GM23338 (cell line): ENCODE results near the gene SPINK14. TPM values are rescaled to one million over a fixed set of nuclear protein-coding genes. Genes with fewer than 3 reads are reported as not detected.

Experiments
- ATAC-seq: fragments of 200-7000 bp; cut with Tn5 transposase; 3 replicates; pipeline ENCODE4 v1.9.1; 2020
- DNase-seq: peaks from one replicate; pipeline ENCODE4 v3.0.0-alpha.2; 2015; ENCODE audit warnings: low spot score
- H2AFZ ChIP-seq: fragments of 200-600 bp; sonication (generic); 2 replicates; pipeline ENCODE4 v1.8.0; 2016; ENCODE audit warnings: antibody characterized with exemption, mild to moderate bottlenecking, moderate library complexity
- H3F3A ChIP-seq: fragments of 200-600 bp; sonication (generic); replicated peaks from 2 replicates; pipeline ENCODE4 v1.8.0; 2017; ENCODE audit warnings: antibody characterized with exemption, mixed run types, low read depth
- H3K27ac ChIP-seq: fragments of 200-600 bp; sonication (generic); 2 replicates; pipeline ENCODE4 v1.6.1; 2016; ENCODE audit warnings: low read depth
- H3K27me3 ChIP-seq: fragments of 200-600 bp; sonication (generic); 2 replicates; pipeline ENCODE4 v1.8.0; 2016; ENCODE audit warnings: mild to moderate bottlenecking, mixed run types, moderate library complexity; ENCODE audit not compliant: insufficient read depth
- H3K36me3 ChIP-seq: fragments of 200-600 bp; sonication (generic); 2 replicates; pipeline ENCODE4 v1.8.0; 2016; ENCODE audit warnings: mild to moderate bottlenecking; ENCODE audit not compliant: insufficient read depth
- H3K4me1 ChIP-seq: fragments of 200-600 bp; sonication (generic); 2 replicates; pipeline ENCODE4 v1.8.0; 2016; ENCODE audit warnings: mild to moderate bottlenecking, moderate library complexity; ENCODE audit not compliant: insufficient read depth
- H3K4me2 ChIP-seq: fragments of 200-600 bp; sonication (generic); 2 replicates; pipeline ENCODE4 v1.7.1; 2017; ENCODE audit warnings: mixed run types
- H3K4me3 ChIP-seq: fragments of 200-600 bp; sonication (generic); 2 replicates; pipeline ENCODE4 v1.6.1; 2016; ENCODE audit warnings: mixed run types
- H3K79me2 ChIP-seq: fragments of 200-600 bp; sonication (generic); replicated peaks from 2 replicates; pipeline ENCODE4 v1.8.0; 2017; ENCODE audit warnings: mild to moderate bottlenecking; ENCODE audit not compliant: insufficient read depth
- H3K9me2 ChIP-seq: fragments of 200-600 bp; sonication (generic); 2 replicates; pipeline ENCODE4 v1.8.0; 2017; ENCODE audit not compliant: insufficient read depth
- H4K20me1 ChIP-seq: fragments of 200-600 bp; sonication (generic); replicated peaks from 2 replicates; pipeline ENCODE4 v1.8.0; 2017; ENCODE audit warnings: mild to moderate bottlenecking; ENCODE audit not compliant: insufficient read depth
- H3K27ac Mint-ChIP-seq: 2 replicates; pipeline ENCODE4 v1.8.0; 2020; ENCODE audit warnings: inconsistent platforms, mild to moderate bottlenecking, moderate library complexity, mixed read lengths
- H3K27me3 Mint-ChIP-seq: 3 replicates; pipeline ENCODE4 v1.8.0; 2022; ENCODE audit warnings: low read depth, mild to moderate bottlenecking, moderate library complexity, mixed read lengths, inconsistent platforms; ENCODE audit not compliant: insufficient read depth, poor library complexity
- H3K36me3 Mint-ChIP-seq: 3 replicates; pipeline ENCODE4 v1.8.0; 2021; ENCODE audit warnings: low read depth, mild to moderate bottlenecking, inconsistent platforms, moderate library complexity, mixed read lengths
- H3K4me1 Mint-ChIP-seq: 3 replicates; pipeline ENCODE4 v1.8.0; 2020; ENCODE audit warnings: mild to moderate bottlenecking, inconsistent platforms, mixed read lengths
- H3K4me3 Mint-ChIP-seq: 3 replicates; pipeline ENCODE4 v1.8.0; 2021; ENCODE audit warnings: moderate library complexity, mild to moderate bottlenecking, inconsistent platforms, mixed read lengths
- H3K9me3 Mint-ChIP-seq: 3 replicates; pipeline ENCODE4 v1.8.0; 2020; ENCODE audit warnings: moderate library complexity, mild to moderate bottlenecking, inconsistent platforms, mixed read lengths
- EZH2 ChIP-seq: fragments of 200-600 bp; sonication (generic); IDR thresholded peaks from one replicate; pipeline ENCODE4 v1.8.0; 2017; ENCODE audit warnings: antibody characterized with exemption, mild to moderate bottlenecking, low read depth; ENCODE audit not compliant: unreplicated experiment
- EZH2phosphoT487 ChIP-seq: fragments of 200-600 bp; sonication (generic); IDR thresholded peaks from one replicate; pipeline ENCODE4 v1.8.1; 2018; ENCODE audit warnings: antibody characterized with exemption; ENCODE audit not compliant: unreplicated experiment
- JUNB ChIP-seq: IDR thresholded peaks from one replicate; pipeline ENCODE4 v1.6.1; 2016; ENCODE audit warnings: antibody characterized with exemption; ENCODE audit not compliant: unreplicated experiment
- NANOG ChIP-seq: IDR thresholded peaks from 2 replicates; pipeline ENCODE4 v1.6.1; 2016; ENCODE audit warnings: antibody characterized with exemption, borderline replicate concordance
- POLR2AphosphoS5 ChIP-seq: IDR thresholded peaks from 2 replicates; pipeline ENCODE4 v1.6.1; 2016; ENCODE audit warnings: antibody characterized with exemption, low read depth
- REST ChIP-seq: IDR thresholded peaks from one replicate; pipeline ENCODE4 v1.6.1; 2018; ENCODE audit warnings: antibody characterized with exemption; ENCODE audit not compliant: unreplicated experiment
- STAT1 ChIP-seq: IDR thresholded peaks from one replicate; pipeline ENCODE4 v1.6.1; 2016; ENCODE audit warnings: antibody characterized with exemption; ENCODE audit not compliant: unreplicated experiment
- ZNF331 ChIP-seq: fragments of 250-450 bp; sonication (Bioruptor Pico); IDR thresholded peaks from 2 replicates; pipeline ENCODE4 v1.5.0; 2020; ENCODE audit warnings: low read depth, mild to moderate bottlenecking, moderate library complexity
- ZNF462 ChIP-seq: fragments of 250-450 bp; sonication (Bioruptor Pico); IDR thresholded peaks from 2 replicates; pipeline ENCODE4 v1.5.0; 2020; ENCODE audit warnings: mild to moderate bottlenecking, moderate library complexity
- polyA plus RNA-seq: library from polyadenylated mRNA; unstranded; fragments of >200 nt; fragmentation: Nextera tagmentation; extraction: Ambion mirVana; gene quantifications from 2 replicates; pipeline ENCODE4 v1.2.1, GENCODE V29; 2016
- total RNA-seq: library from RNA; depleted of rRNA; stranded (reverse); fragments of >200 nt; shearing (Covaris generic); gene quantifications from 2 replicates; pipeline ENCODE4 v1.2.3, GENCODE V29; 2014

Gene SPINK14
- total and polyA plus RNA-seq, 2 experiments from 2014 or later: not detected

GRCh38 chr5:148162038-148162437 is 6.3 kb upstream of the SPINK14 start:
- no peak overlapping the region for H3K4me3 Mint-ChIP-seq
- no peaks in the 10 kb centered on the region for H3K79me2 ChIP-seq
- H3K27ac Mint-ChIP-seq: no peak overlapping the region
- DNase-seq (no peak), ATAC-seq (no peak)
- no peaks in the 10 kb centered on the region for H3K4me1 ChIP-seq
- peaks cover 2% of the 10 kb centered on the region; the same call in 1 of the 3 replicates for H3K36me3 Mint-ChIP-seq
- no peak overlapping the region for H3K27ac ChIP-seq
- no peaks in the 10 kb centered on the region; the same call in 2 of the 3 replicates for H3K9me3 Mint-ChIP-seq
- TF ChIP-seq EZH2 (no peak), EZH2phosphoT487 (no peak), STAT1 (no peak), NANOG (no peak), ZNF462 (CRISPR knock-in tag) (no peak), POLR2AphosphoS5 (no peak), REST (no peak), ZNF331 (CRISPR knock-in tag) (no peak), JUNB (no peak)
- H4K20me1 ChIP-seq: no peaks in the 10 kb centered on the region
- no peaks in the 10 kb centered on the region for H3K36me3 ChIP-seq
- no peak overlapping the region for H3K4me3 ChIP-seq
- no peak overlapping the region for H3K4me2 ChIP-seq
- H3K9me2 ChIP-seq: no peaks in the 10 kb centered on the region
- H3F3A ChIP-seq: no peaks in the 10 kb centered on the region
- H3K4me1 Mint-ChIP-seq: no peaks in the 10 kb centered on the region
- H2AFZ ChIP-seq: no peak overlapping the region
- H3K27me3 ChIP-seq: no peaks in the 10 kb centered on the region
- H3K27me3 Mint-ChIP-seq: no peaks in the 10 kb centered on the region
